Glomerular endothelial cell (primary cell): ENCODE measurements around the gene EVI5. TPM values are rescaled to one million over a fixed set of nuclear protein-coding genes. Genes with fewer than 3 reads are reported as not detected.

Experiments used
- DNase-seq: peaks from one replicate; pipeline ENCODE4 v3.0.0-alpha.2; 2011; ENCODE audit warnings: low read depth, low spot score; ENCODE audit errors: extremely low read depth
- total RNA-seq: library from RNA; depleted of rRNA; stranded (reverse); fragments of >200 nt; gene quantifications from 2 replicates; pipeline ENCODE4 v1.2.3, GENCODE V29; 2015

The EVI5 gene
- total RNA-seq, 1 donor from 2014 or later, result 28.2 TPM

DNA sequence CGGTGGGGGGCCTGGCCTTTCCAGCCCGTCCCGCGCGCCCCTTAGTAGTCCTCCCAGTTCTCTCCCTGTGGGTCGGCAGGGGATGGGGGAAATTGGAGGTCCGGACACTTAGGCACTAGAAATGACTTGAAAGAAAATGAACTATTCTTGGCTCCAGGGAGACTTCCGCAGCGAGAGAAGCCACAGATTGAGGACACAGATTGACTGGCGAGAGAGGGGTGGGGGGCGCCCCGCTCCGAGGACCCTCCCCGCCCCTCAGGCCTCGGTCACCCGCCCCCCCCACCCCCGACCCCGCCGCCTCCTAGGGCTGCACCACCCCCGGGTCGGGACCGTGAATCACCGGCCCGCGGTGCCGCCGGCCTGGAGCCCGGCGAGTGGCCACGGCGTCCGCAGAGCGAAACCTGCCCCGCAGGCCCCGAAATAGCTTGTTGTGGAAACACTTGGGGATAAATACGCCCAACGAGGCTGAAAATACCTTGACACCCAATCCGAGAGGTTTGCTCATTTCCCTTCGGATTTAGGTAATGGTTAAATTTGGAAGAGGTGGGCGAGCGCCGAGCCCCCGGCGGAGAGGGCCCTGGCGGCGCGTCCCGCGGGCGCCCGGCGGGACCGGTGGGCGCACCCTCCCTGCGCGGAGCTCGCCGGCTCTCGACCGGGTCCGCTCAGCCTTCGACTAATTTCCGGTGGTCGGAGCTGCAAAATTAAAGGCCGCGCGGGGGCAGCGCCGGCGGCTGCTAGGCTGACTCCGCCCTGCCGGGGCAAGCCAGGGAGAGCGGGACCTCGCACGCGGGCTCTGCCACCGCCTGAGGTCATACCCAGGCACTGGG lies 298.4 kb downstream of the EVI5 start, which contains the start of gene GFI1:
Gene GFI1 (minus strand): TSS at position 675 of the 827 bp plus-strand sequence. CDS start 3,438 bp downstream, outside the sequence.
- no peak for DNase-seq

DNA sequence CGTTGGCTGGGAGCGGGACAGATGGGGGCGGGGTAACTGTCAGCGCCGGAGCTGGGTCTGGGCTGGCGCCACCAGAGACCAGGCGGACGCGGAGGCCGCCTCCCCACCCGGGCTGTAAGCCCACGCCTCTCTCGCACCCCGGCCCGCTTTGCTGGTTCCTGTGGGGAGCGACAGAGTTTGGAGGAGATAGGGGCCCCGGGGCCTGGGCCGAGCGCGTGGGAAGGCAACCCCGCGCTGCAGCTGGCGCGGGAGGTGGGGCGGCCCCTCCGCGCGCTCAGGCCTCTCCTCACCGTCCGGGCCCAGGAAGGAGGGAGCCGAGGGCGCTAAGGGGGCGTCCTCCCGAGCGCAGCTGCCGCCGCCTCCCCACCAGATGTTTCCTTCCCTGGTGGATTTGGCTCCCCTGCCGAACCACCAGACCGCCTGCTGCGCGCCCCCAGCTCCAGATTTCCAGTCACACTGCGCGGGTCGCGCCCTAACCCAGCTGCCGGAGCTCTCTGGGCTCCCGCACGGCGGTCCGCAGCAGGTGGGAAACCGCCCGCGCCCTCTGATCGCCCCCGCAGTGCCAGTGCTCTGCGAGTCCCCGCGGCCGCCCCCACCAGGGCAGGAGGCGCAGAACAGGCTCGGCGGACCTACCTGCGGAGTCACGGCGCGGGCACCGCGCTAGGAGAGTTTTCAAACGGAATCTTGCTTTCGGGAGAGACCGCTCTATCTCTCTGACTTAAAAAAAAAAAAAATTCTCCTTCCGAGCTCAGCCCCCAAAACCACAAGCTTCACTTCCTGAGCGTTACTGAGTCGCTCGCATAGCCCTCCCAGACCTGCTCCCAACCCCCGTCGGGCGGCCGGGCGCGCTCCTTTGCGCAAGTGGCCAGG lies 299.3 kb downstream of the EVI5 start:
- no peak for DNase-seq

DNA sequence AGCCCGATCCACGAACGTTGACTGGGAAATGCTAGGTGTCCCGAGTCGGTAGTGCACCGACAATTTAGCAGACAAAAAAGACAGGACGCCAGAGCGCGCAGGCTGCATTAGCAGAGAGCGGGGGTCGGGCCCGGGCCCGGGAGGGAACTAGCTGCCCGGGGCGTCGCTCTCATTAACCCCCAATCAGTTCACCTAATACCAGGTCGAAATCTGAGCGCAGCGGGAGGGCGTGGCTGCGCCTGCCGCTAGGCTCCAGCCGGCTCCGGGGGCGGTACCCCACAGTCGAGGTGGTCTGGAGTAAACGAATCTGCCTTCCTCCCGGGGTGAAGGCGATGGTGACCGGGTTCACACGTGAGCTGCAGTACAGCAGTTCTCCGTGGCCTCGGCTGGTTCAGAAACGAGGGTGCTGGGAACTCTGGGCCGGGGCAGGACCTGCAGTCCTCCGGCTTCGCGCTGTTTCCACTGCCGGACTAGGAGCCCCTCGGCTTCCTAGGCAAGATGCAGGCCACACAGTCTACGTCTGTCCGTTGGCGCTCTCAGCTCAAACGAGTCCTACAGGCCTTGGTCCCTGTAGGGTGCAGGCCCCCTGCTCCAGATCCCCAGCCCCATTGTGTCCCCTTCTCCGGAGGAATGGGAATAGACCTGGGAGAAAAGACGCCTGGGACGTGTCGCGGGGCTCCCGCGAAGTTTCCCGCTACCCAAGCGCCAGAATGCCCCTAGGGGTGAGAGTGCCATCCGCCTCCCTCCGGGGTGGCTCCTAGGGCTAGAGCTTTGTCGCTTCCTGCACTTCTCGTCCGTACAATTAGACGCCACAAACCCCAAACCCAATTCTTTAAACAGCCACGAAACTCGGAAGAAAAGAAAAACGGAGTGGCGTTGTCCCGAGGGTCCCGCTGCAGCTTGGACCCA lies 300.2 kb downstream of the EVI5 start:
- DNase-seq, result no peak

DNA sequence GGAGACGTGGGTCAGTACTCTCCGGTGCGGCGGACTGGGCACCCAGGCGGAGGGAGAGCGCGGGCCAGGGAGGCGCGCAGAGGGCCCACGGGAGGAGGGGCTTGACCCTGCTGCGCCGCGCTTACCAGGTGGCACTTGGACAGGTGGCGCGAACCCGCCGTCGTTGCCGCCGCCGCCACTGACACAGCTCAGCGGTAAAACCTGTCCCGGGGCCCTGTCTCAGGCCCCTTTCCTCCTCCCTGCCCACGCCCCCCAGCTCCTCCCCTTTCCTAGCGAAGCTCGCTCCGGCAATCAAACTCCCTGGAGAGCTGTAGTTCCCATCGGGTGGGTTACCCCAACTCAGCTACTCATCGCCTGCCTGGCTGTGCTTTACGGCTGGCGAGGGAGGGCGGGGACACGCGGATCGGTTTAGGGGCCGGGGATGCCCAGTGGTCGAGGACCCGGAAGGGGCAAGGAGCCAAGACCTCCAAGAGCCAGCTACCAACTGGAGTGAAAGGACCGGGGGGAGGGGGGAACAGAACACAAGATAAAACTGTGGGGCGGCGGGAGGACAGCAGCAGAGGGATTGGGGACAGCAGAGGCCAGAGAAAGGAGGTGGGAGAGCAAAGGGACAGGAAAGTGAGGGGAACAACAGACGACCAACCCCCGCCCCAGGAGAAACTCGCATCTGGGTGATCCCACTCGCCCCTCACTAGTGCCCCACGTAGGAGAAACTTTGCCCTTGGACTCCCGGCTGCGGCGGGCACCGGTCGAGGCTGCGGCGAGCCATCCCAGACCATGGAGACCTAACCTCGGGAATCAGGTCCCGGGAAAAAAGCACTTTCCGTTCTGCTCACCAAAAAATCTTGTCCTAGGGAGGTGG lies 301.1 kb downstream of the EVI5 start:
- DNase-seq, result no peak

DNA sequence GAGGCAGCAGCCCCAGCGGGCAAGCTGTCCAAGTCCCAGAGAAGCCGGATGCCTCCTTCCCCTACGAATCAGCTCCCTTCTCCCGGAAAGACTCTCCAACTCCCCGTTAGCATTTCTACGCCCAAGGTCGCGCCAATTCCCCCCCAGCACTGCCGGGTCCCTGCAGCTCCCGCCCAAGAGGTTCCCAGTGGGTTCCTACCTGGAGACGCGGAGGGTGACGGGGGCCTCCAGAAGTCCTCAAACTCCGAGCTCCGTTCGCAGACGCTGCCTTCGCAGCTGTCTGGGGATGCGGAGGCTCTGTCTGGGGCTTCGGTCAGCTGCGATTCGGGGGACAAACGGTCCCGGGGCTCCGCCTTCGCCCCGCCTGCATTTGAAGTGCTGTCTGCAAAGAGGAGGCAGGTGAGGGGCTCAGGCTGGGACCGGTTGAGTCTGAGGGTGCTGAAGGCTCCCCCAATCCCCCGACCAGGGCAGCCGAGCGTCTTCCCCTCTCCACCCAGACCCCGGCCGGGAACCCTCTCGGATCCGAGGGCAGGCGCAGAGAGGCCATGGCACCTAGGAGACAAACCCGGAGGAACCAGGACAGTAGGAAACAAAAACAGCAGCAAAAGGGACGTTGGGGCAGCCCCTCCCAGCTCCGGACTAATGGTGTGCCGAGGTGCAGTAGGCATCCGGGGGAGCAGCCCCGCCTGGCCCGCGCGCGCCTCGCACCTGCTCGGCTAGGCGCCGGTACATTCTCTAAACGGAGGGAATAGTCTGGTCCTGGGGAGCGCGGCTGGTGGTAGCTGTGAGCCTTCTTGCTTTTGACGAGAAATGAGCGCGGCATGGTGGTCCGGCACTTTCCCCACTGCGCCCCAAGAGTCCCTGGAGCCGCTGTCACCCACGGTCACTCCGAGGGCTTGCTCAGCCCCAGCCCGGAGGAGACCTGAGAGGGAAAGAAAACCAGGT lies 302.0 kb downstream of the EVI5 start:
- DNase-seq, result no peak

DNA sequence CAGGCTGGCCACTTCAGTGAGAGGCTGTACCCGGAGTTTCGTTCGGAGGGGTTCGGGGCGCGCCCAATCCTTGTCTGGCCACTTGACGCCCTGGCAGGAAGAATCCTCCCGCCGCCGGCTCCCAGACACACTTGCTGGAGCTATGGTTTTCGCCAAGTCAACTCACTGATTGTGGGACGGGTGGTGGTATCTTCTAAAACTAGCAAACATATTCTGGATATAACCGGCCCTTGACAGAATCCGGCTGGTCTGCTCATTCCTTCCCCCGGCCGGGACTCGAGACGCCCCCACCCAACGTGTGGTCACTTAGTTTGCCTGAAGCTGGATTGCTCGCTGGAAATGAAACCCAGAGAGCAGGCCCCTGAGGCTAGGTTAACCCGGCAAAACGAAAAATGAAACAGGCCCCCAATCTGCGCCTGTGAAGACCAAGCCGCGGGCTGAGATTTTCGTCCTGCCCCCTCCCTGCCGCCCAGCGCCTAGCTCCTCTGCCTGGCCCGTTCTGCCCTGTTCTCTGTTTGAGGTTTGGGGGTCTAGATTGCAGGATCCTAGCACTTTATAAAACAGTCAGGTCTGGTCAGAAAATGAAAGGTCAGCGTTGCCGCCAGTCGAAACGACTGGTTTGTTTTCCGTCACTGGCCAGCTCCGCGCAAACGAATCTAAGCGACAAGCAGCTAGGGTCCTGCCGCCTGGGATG lies 302.8 kb downstream of the EVI5 start:
- no peak for DNase-seq

DNA sequence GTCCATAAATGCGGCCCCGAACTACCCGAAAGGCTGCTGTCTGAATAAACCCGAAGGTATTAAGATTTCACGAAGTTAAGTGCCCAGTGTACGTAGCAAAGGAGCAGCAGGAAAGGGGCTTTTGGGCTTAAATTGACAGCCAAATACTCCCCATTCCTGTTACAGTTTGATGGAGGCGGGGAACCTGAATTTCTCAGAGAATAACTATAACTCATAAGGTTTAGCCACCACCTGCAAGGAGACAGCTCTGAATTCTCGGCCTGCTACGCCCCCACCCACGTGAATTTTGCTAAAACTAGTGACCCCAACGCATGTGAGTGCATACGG lies 303.3 kb downstream of the EVI5 start:
- no peak for DNase-seq

DNA sequence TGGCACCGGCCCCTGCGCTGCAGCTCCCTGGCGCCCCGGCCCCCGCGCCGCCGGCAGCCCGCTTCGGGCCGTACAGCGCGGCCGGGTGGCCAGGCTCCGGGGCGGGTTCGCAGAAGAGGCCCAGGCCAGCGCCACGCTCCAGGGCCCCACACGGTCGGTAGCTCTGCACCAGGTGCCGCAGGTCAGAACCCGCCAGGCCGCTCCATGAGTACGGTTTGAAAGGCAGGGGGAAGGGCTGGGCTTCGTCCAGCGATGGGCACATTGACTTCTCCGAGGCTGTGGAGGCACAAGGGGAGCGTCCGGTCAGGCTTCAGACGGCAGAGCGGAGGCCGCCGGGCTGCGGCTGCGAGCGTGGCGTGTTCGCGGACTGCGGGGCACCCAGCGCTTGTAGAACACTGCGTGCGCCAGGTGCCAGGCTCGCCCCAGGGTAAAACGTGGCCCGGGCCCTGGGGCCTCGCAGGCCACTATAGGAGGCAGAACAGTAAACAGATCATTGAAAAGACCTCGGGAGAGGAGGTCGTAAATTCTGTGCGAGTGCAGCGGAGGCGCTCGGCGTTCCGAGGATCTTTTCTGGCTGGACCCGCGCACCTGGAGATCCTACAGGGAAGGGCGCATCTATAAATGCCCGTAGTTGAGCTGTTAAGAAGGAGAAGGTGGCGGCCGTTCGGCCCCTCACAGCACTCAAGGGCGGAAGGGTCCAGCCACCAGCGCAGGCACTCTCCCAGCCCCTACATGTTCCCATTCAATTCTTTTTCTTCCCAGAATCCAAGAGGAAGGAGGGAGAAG lies 303.9 kb downstream of the EVI5 start:
- DNase-seq, result no peak

DNA sequence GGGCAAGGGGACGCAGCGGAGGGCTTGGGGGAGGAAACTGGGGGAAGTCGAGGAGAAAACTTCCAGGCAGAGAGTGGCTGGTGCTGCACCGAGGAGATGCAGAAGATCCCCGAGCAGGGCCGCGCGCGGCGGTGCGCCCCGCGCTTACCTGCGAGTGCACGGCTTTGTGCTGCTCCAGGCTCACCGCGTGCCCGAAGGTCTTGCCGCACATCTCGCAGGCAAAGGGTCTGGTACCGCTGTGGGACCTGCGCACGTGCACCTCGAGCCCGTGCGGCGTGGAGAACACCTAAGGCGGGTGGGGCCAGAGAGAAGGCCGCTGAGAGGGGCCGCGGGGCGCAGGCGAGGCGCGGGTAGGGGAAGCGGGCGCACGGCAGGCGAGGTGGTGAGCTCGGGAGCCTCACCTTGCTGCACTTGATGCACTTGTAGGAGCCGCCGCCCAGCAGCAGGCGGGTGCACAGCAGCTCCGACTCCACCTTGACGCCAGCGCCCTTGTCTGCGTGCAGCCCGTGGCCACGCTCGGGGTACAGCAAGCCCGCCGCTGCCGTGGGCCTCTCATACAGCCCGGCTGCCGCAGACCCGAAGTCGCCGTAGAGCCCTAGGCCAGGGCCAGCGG lies 304.6 kb downstream of the EVI5 start:
- DNase-seq, result no peak

DNA sequence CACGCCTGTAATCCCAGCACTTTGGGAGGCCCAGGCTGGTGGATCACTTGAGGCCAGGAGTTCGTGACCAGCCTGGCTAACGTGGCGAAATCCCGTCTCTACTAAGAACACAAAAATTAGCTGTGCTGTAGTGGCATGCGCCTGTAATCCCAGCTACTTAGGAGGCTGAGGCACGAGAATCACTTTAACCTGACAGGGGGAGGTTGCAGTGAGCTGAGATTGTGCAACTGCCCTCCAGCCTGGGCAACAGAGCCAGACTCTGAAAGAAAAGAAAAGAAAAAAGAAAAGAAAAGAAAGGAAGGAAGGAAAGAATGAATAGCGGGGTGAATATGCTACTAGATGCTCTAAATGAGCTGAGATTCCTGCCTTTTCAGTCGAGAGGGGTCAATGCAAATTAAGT lies 305.3 kb downstream of the EVI5 start:
- DNase-seq, result no peak

DNA sequence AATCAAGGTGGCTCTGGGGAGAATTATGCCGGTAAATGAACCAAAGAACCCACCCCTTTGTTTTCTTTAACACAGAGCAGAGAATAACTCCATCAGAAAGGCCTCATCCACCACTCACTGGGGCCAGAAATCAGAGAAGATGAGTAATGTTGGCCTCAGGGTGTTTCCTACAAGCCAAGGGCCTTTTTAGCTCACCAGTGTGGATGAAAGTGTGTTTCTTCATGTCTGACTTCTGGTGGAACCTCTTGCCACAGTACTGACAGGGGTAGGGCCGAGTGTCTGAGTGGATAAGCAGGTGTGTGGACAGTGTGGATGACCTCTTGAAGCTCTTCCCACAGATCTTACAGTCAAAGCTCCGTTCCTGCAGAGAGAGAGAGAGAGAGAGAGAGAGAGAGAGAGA lies 306.5 kb downstream of the EVI5 start:
- DNase-seq, result no peak

DNA sequence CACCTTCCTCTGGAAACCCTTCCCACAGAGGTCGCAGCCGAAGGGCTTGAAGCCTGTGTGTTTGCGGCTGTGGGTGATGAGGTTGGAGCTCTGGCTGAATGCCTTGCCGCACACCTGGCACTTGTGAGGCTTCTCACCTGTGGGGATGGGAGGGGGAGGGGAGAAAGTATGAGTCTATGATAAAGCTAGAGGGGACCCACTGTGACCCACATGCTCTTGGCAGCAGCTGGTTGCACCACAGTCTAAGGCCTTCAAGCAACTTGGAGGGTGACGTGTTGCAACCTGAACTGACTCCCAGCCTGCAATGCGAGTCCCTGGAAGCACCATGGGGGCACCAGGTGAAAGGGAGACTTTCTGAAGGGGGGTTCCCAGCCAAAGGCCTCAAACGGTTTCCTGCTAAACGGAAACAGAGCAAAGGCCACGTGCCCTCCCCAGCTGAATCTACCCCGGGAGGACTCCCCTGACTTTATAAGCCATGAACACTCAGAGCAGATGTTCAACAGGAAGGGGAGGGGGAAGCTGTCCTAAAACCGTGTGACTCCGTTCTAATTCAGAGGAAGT lies 308.8 kb downstream of the EVI5 start:
- DNase-seq, result no peak

DNA sequence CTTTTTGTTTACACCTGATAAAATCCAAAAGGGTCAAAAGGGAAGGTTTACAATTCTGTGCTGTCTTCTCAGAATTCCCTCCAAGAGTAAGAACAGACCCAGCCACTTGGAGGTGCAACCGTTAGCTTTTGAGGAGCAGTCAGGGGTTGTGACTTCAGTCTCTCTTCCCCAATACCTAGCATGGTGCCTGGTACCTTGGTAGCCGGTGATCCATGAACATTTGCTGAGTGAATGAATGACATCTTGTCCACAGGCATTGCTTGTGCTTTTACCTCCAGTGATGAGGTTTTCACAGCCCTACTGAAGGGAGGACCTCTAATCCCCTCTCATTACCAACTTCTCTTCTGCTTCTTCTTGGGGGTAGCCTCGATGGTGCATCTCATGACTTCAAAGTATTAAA lies 309.9 kb downstream of the EVI5 start:
- DNase-seq, result no peak

DNA sequence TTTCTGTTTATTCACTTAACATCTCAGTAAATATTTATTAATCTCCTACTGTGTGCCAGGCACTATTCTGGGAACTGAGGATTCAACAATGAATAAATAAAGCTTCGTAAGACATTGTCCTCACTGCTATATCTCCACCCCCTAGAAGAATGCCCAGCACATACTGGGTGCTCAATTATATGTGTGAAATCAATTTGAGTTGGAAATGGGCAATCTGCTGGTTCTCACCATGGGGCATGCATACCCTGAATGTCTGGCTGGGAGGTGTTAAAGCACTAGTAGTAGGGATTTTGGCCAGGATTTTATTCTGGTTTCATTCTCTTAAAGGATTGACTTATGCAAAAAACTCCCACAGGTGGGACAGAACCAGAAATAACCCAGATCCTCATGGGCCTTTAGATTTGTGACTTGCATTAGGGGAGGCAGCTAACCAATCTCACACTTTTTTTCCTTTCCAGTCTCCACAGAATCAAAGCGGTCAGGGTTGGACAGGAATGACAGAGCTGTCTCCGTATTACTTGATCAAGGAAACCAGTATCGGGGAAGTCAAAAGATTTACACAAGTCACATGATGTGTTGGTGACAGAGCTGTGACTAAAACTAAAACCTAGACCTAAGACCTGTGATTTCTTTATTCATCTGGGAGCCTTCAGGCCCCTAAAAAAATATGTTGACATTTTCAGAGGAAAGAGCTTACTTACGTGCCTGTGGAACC lies 311.0 kb downstream of the EVI5 start:
- DNase-seq, result no peak

DNA sequence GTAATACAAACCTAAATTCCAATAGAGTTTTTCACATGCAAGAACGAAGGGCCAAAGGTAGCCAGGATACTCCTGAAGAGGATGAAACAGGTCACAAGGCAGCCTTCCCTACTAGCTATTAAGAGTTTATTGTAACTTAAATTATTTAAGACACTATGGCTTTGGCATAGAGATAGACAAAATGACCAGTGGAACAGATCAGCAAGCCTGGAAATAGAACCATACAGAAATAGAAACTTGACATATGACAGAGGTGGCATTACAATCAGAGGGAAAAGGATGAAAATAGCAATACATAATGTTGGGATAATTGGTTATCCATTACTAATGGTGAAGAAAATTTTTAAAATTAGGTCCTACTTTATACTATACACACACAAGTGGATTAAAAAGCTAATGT lies 314.7 kb downstream of the EVI5 start:
- no peak for DNase-seq

DNA sequence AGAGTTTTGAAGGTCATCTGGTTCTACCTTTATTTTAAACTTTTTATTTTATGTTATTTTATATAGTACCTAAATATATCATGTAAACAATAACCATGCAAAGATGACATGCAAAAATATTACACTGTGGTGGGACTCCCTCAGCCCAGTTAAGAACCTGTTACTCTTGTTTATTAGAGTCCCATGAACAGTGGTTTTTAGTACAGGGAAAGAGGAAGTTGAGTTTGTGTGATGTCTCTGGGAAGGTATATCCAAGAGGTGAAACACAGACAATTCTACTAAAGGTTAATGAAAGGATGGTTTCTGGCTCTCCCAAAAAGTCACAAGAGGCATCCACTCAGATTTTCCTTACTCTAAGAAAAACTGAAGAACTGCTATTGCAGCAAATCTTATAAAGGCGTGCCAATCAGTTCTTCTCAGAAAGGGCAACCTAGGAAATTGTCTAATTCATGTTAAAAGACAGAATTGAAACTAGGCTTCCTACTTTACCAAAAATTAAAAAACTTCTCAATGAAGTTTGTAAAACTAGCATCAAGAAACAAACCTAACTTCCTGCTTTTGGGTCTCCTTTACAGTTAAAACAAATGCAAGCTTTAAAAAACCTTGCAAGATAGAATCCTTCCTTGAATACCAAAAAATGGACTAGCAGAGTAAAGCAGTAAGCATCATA lies 318.1 kb downstream of the EVI5 start:
- no peak for DNase-seq
